Activated T-cell treated with anti-CD3 and anti-CD28 coated beads, Interleukin-2, amount 50 U/mL, for 48 hours (primary cell): ENCODE data around the gene TRPC4.

Source experiments
- DNase-seq, 2 experiments: peaks; one replicate each; pipeline ENCODE4 v3.0.0-alpha.2; 2020

Gene TRPC4

GRCh38 chr13:37715606-37716015, 154.0 kb downstream of the TRPC4 start:
- no peak for DNase-seq

GRCh38 chr13:37709318-37709717, 160.3 kb downstream of the TRPC4 start:
- DNase-seq: no peak

GRCh38 chr13:37707739-37708500, 161.7 kb downstream of the TRPC4 start:
- DNase-seq: no peak

GRCh38 chr13:37706041-37706440, 163.5 kb downstream of the TRPC4 start:
- no peak for DNase-seq

- DNase-seq: no peak
Observed at GRCh38 chr13:37701972-37702371, 167.6 kb downstream of the TRPC4 start.

- DNase-seq: no peak
Observed at GRCh38 chr13:37701306-37701705, 168.3 kb downstream of the TRPC4 start.

GRCh38 chr13:37700887-37701286, 168.7 kb downstream of the TRPC4 start:
- DNase-seq: no peak

- DNase-seq: no peak
Observed at GRCh38 chr13:37695200-37695599, 174.4 kb downstream of the TRPC4 start.

- no peak for DNase-seq
Observed at GRCh38 chr13:37690361-37690760, 179.2 kb downstream of the TRPC4 start.

GRCh38 chr13:37686501-37686900, 183.1 kb downstream of the TRPC4 start:
- no peak for DNase-seq

- no peak for DNase-seq
Observed at GRCh38 chr13:37685206-37685605, 184.4 kb downstream of the TRPC4 start.

- DNase-seq: no peak
Observed at GRCh38 chr13:37682496-37682895, 187.1 kb downstream of the TRPC4 start.

- DNase-seq: no peak
Observed at GRCh38 chr13:37681281-37682032, 188.1 kb downstream of the TRPC4 start.

GRCh38 chr13:37680137-37680536, 189.4 kb downstream of the TRPC4 start:
- no peak for DNase-seq

GRCh38 chr13:37679043-37679442, 190.5 kb downstream of the TRPC4 start:
- DNase-seq: no peak

- DNase-seq: no peak
Observed at GRCh38 chr13:37669845-37670244, 199.7 kb downstream of the TRPC4 start.

- no peak for DNase-seq
Observed at GRCh38 chr13:37667702-37668101, 201.9 kb downstream of the TRPC4 start.

- DNase-seq: no peak
Observed at GRCh38 chr13:37666036-37666435, 203.5 kb downstream of the TRPC4 start.

GRCh38 chr13:37665420-37665819, 204.2 kb downstream of the TRPC4 start:
- DNase-seq: no peak

GRCh38 chr13:37663724-37664123, 205.8 kb downstream of the TRPC4 start:
- no peak for DNase-seq

GRCh38 chr13:37662624-37663023, 206.9 kb downstream of the TRPC4 start:
- DNase-seq: no peak

- no peak for DNase-seq
Observed at GRCh38 chr13:37657956-37658355, 211.6 kb downstream of the TRPC4 start.

- no peak for DNase-seq
Observed at GRCh38 chr13:37657134-37657533, 212.4 kb downstream of the TRPC4 start.

GRCh38 chr13:37656247-37656940, 213.2 kb downstream of the TRPC4 start:
- DNase-seq: no peak
